HG03135 (cell line): ENCODE data around the gene VRTN.
"Not testable (repeated sequence)": the region's sequence is repeated elsewhere in the genome, so short reads cannot be mapped to it uniquely, and the experiment has no call there.

ENCODE experiments used
- ATAC-seq: cut with Tn5 transposase; IDR thresholded peaks from one replicate; pipeline ENCODE4 v1.9.1; 2021; ENCODE audit warnings: mild to moderate bottlenecking, moderate library complexity; ENCODE audit not compliant: unreplicated experiment

VRTN gene, protein sequence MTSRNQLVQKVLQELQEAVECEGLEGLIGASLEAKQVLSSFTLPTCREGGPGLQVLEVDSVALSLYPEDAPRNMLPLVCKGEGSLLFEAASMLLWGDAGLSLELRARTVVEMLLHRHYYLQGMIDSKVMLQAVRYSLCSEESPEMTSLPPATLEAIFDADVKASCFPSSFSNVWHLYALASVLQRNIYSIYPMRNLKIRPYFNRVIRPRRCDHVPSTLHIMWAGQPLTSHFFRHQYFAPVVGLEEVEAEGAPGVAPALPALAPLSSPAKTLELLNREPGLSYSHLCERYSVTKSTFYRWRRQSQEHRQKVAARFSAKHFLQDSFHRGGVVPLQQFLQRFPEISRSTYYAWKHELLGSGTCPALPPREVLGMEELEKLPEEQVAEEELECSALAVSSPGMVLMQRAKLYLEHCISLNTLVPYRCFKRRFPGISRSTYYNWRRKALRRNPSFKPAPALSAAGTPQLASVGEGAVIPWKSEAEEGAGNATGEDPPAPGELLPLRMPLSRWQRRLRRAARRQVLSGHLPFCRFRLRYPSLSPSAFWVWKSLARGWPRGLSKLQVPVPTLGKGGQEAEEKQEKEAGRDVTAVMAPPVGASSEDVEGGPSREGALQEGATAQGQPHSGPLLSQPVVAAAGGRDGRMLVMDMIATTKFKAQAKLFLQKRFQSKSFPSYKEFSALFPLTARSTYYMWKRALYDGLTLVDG

DNA sequence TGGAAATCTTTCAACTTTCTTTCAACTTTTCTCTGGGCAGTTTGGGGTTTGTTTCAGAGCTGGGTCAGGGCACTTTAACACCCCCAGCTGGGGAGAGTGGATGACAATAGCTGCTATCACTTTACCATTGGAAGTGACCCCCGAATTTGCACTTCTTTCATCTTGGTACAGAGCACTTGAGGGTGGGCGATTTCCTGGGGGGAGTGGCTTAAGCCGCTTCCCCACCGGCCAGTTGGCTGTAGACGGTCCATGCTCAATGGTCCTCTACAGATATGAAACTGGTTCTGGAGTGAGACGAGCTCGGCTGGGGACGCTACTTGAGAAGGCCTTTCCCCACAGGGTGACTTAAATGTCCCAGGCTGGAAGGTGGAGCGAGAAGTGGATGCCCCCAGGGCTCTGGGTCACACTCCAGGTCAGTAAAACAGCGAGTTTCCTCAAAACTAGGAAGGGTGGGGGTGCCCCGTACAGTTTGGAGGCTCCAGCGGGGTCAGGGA lies at the start of gene VRTN:
TSS of gene VRTN (plus strand) at position 231 of the 494 bp plus-strand sequence. CDS start 8,313 bp downstream, outside the sequence.
- ATAC-seq: no peak

DNA sequence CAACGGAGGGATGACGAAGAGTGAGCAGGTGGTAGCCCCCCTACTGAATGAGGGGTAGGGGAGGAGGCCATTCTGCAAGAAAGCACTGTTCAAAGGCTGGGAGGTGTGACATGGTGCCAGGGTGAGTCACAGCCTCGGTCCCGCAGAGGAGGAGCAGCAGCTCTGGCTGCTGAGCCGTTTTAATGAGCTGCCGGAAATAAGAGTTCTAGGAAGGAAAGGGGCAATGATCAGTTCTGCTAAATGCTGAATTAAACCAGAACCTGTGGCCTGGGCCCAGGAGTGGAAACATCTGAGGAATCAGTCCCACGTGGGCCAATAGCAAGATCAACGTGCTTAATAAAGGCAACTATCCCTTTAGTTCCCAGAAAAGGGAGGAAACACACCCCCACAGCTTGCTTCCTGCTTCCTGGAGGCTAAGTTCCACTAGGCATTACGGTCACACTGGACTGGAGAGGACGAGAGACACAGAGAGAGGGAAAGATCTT lies 49.2 kb upstream of the VRTN start:
- no peak for ATAC-seq

DNA sequence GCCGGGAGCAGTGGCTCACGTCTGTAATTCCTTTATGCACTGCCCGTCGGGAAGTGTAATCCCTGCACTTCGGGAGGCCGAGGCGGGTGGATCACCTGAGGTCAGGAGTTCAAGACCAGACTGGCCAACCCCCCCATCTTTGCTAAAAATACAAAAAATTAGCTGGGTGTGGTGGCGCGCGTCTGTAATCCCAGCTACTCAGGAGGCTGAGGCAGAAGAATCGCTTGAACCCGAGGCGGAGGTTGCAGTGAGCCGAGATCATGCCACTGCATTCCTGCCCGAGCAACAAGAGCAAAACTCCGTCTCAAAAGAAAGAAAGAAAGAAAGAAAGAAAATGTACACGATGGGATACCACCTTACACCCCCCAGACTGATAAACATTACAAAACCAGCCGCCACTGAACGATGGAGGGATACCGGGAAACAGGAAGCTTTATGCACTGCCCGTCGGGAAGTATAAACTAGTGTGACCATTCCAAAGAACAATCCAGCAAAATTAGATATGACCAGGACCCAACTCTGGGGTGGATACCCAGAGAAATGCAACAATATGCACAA lies 46.6 kb upstream of the VRTN start:
- no peak for ATAC-seq

DNA sequence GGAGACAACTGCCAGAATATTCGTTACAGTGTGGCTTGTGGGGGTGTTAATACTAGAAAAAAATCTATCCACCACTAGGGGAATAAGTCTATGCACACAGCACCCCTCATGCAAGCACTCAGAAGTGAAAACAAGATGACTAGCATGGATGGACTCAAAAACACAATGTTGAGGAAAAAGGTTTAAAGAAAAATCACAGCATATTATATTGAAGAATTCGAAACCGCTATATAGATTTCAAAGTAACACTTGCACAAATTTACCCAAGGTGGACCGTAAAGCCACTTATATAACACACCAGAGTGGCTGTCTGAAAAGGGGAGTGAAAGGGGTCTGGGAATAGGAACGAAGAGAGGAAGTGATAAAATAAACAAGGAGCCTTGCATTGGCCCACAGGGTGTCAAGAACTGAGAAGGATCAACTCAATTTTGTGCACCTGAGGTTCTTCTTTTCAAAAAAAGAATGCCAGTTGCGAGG lies 46.1 kb upstream of the VRTN start:
- no peak for ATAC-seq

DNA sequence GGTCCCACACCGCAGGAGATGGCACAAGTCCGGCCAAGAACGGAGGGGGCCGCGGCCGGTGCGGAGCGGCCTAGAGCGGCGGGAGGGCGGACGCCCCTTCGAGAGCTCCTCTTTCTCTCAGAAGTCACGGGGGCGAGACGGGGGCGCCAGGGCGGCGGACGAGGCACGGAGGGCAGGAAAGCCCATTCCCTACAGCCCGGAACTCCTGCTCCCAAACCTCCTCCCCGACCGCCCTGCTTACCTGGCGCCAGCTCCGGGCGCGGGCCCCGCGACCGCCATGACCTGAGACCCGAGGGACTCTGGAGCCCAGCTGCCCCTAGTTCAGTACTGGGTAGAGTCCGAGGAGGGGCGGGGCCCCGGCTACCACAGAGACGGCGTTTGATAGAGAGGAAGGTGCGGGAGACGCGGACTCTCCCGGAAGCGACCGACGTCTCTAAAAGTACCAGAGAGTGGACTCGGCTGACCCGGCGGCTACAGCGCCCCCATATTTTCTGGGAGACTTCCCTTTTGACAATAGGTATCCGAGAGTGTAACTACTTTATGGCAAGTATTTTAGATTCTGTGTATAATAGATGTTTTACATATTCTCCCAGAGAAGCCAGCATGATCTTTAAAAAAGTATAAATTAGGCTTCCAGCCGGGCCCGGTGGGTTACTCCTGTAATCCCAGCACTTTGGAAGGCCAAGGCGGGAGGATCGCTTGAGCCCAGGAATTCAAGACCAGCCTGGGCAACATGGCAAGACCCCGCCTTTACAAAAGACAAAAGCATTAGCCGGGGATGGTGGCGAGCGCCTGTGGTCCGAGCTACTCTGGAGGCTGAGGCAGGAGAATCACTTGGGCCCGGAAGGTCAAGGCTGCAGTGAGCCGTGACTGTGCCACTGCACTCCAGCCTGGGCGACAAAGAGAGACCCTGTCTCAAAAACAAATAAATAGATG lies 45.4 kb upstream of the VRTN start, which contains the start of gene ABCD4:
TSS of gene ABCD4 (minus strand) at position 301 of the 936 bp plus-strand sequence. CDS start at position 279, 22 bp downstream.
- ATAC-seq: peak; percentile 97

DNA sequence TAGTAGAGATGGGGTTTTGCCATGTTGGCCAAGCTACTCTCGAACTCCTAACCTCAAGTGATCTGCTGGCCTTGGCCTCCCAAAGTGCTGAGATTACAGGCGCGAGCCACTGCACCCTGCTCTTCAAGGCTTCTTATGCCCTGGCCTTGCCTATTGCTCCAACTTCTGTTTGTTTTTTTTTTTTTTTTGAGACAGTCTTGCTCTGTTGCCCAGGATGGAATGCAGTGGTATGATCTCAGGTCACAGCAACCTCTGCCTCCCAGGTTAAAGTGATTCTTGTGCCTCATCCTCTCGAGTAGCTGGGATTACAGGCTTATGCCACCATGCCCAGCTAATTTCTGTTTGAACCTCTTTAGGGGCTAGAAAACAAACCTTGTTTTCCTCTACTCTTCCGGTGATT lies 39.6 kb upstream of the VRTN start:
- no peak for ATAC-seq

DNA sequence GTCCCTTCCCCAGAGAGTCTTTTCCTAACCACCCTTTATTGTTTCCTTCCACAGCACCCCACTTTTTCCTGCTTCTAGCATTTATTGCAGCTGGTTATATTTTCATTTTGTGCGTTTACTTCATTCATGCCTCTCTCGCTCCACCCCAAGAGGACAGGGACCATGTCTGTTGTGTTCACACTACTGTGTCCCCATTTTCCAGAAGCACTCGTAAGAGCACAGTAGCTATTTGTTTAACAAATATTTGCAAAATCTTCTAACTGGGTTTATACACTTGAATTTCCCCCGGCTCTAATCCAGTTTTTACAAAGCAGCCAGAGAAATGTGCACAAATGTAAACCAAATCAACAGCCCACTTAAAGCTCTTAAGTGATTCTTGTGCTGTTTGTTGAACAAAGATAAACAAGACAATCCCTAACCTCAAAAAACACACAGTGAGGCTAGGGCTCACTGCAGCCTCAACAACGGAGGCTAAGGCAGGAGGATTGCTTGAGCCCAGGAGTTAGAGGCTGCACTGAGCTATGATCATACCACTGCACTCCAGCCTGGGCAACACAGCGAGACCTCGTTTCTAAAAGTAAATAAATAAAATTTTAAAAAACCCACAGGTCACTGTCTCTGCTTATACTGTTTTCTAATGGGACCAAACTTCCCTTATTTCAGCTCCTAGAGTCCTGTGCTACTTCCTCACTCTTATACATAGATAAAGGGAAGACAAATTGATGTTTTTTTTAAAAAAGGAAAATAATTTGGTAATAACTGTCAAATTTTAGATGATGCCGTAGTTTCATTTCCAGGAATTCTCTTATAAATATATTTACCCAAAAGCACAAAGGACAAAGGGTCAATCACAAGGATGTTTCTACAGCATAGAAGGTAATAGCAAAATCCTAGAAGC lies 38.9 kb upstream of the VRTN start:
- no peak for ATAC-seq

DNA sequence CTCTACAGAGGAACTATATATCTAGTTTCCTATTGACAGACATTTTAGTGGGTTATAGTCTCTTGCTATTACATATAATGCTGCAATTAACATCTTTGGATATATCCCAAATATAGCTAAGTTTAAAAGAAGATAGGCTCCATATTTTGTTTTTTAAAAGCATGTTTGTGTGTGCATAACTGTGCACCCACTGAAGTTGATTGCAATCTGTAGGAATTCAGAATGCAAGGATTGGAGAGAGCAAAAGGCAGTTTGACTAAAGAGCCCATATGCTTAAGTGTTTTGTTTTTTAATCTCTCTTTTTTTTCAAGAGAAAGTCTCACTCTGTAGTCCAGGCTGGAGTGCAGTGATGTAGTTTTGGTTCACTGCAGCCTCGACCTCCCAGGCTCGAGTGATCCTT lies 36.1 kb upstream of the VRTN start:
- no peak for ATAC-seq

DNA sequence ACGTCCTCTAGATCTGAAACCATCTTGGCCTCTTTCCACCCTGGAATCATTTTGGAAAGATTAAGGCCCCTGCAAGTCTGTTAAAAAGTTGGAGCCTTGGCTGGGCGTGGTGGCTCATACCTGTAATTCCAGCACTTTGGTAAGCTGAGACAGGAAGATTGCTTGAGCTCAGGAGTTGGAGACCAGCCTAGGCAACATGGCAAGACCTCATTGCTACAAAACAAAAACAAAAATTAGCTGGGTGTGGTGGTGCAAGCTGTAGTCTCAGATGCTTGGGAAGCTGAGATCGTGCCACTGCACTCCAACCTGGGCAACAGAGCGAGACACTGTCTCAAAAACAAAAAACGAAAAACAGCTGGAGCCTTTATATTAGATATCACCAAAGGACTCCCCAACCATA lies 34.7 kb upstream of the VRTN start:
- ATAC-seq: no peak

DNA sequence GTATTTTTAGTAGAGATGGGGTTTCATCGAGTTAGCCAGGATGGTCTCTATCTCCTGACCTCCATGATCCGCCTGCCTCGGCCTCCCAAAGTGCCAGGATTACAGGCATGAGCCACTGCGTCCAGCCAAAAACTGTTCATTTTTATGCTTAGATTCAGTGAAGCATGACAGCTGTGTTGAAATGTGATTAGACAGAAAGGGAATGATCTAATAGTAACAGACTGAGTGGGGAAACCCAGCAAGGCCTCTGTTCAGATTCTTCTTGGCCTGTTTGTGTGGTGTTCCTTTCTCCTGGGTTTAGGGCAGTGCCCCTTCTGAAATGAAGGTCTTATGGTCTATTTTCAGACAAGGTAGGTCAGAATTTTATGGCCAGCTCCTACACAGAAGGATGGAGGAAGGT lies 33.7 kb upstream of the VRTN start:
- ATAC-seq: no peak

DNA sequence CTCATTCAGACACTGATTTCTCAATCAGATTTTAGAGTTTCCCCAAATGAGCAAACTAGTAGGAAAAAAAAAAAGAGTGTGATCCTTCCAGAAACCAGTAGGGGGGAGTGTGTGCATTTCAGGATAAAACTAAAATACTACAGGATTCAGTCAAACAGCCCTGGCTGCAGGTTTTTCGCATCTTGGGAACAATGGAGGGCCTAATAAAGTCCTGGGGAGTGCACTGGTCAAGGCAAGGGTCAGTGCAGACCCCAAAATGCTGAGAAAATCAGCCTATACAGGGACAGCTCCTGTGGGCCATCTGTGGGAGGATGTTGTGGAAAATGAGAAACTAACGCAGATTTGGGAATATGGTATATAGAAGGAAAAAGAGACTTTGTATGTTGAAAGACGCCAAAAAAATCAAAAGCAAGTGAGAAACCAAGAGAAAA lies 23.3 kb upstream of the VRTN start:
- no peak for ATAC-seq

DNA sequence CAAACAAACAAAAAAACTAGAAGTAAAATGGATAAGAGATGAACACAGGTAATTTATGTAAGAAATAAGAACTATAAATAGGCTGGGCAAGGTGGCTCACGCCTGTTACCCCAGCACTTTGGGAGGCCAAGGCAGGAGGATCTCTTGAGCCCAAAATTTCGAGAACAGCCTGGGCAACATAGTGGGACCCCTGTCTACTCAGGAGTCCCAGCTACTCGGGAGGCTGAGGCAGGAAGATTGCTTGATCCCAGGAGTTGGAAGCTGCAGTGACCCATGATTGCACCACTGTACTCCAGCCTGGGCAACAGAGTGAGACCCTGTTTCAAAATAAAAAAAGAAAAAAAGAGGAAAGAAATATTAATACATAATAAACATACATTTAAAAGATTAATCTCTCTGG lies 22.8 kb upstream of the VRTN start:
- no peak for ATAC-seq

DNA sequence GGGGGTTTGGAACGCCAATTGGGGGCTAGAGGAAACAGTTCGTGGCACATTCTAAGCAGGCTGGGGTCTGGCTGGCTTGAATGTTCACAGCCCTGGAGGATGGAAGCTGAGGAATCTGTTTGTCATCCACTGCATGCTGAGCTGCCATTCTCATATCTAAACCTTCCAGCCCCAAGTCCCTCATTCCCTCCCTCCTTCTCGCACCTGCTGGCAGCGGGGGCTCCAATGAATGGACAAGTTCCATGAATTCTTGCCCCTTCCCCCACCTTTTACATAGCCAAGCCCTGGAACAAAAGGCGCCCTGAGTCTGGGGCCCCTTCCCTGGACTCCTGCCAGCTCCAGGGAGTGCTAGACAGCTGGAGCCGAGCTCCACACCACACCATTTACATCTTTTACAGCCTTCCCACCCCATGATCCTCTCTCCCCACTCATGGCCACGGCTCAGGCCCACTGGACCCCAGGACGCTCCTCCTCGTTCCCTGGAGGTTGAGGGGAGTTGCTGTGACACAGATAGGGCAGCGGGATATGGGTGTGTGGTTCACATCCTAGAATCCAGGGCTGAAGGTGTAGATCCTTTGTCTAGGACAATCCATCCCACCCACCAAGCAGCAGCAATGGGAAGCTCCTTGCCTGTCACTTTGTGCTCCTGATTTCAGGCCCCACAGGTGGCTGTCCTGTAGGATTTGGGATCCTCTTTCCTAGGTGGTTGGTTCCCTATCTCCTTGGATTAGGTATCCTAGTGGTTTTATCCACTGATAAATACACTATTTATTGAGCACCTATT lies 21.7 kb upstream of the VRTN start:
- ATAC-seq: no peak

DNA sequence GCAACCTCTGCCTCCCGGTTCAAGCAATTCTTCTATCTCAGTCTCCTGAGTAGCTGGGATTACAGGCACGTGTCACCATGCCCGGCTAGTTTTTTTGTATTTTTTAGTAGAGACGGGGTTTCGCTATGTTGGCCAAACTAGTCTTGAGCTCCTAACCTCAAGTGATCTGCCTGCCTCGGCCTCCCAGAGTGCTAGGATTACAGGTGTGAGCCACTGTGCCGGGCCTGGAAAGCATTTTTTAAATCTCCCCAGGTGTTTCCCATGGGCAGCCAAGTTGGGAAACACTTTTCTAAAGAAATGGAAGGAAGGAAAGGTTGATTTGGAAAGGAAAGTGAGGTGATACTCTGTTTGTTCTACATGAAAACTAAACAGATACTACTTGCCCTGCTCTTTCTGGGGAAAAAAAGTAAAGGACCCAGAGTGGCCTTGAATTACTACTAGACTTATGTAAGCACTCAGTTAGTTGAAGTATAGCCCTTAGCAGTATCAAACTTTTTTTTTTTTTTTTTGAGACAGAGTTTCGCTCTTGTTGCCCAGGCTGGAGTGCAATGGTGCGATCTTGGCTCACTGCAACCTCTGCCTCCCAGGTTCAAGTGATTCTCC lies 18.2 kb upstream of the VRTN start:
- not testable (repeated sequence) for ATAC-seq

DNA sequence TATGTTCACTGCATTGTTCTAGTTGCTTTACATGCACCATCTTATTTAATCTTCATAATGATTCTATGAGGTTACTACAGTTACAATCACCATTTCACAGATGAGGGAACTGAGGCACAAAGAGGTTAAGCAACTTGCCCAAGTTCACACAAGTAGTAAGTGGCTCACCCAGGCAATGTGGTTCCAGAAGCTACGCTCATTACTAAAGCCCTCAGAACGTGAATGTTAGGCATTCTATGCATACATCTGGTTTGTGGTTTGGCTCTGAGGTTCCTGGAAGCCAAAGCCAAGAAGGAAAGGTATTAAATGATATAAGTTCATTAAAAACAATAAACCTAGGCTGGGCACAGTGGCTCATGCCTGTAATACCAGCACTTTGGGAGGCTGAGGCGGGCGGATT lies 14.4 kb upstream of the VRTN start:
- ATAC-seq: no peak

DNA sequence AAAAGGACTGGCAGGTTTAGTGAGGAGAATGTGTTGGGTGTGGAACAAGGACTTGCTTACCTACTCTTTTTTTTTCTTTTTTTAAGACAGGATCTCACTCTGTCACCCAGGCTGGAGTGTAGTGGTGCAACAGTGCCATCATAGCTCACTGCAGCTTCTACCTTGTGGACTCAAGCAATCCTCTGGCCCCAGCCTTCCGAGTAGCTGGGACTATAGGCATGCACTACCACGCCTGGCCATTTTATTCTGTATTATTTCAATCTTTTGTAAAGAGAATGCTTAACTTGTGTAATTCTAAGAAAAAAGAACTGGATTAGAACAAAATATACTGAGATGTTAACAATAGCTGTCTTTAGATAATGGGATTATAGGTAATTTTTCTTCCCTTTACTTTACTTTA lies 1.9 kb upstream of the VRTN start:
- no peak for ATAC-seq

DNA sequence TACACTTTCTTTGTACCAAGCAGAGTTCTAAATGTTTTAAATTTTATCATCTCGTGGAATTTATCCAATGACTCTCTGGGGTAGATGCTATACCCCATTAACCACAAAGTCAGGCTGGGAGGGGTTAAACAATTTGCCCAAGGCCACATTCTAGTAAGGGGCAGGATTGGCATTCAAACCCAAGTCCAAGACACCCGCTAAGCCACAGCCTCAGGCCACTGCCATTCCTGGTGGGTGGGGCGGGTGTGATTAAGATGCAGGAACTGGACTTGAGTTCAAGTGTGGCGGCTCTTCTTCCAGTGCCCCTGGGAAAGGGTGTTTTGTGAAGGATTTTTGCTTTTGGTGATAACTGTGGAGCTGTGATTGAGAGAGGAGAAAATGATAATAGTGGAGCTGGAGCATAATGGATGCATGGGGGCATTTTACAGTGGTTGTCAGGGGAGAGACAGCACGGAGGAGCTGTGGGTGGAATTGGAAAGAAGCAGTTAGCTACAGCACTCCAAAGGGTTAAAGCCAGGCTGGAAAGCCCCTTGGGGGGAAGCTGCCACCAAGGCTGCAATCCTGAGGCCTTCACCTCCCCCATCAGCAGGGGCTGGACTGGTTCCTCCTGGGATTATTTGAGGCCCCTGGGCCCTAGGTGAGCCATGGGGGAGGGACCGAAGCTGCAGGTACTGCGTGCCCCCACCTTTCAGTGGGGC lies 1.0 kb upstream of the VRTN start:
- no peak for ATAC-seq

DNA sequence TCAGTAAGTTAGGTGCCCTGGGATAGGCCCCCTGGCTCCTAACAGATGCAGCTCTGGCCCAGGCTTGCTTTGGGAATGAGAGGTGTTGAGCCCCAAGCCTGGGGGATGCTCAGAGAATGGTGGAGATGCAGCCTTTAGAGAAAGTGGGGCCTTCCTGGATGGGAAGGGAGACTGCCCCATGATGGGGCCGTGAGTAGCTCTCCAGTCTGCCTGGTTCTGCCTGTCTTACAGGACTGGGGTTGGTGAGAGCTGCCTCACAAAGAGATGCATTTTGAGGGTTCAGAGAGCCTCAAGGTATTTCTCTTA lies 523 bp upstream of the VRTN start:
- ATAC-seq: no peak
